ENCODE data around the gene SMURF2.
A peak's percentile ranks its signal among the peaks of the same experiment; 100 is the strongest.

The SMURF2 gene

GRCh38 chr17:64504769-64505339 lies 157.3 kb downstream of the SMURF2 start:
- peak in 1 of 56 donors; percentile 29 for DNase-seq

GRCh38 chr17:64503821-64504768 lies 158.0 kb downstream of the SMURF2 start:
- DNase-seq, result no peak

DNA sequence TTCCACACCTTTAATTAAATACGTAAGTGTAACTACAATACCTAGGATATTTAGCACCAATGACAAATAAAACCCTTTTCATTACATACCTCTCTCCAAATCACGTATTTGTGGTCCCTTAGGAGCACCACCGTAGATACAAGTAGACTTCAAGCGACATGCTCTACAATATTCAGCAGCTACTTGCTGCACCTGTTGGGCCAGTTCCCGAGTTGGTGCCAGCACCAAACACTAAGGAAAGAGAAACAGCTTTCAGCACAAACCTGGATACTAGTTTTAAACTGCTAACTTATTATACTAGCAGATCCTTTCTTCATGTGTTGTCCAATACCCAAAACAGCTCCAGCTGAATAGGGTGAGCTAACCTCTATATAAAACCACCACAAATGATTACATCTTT lies 158.8 kb downstream of the SMURF2 start:
- DNase-seq, result no peak

GRCh38 chr17:64502809-64503208 lies 159.3 kb downstream of the SMURF2 start:
- DNase-seq, result no peak

DNA sequence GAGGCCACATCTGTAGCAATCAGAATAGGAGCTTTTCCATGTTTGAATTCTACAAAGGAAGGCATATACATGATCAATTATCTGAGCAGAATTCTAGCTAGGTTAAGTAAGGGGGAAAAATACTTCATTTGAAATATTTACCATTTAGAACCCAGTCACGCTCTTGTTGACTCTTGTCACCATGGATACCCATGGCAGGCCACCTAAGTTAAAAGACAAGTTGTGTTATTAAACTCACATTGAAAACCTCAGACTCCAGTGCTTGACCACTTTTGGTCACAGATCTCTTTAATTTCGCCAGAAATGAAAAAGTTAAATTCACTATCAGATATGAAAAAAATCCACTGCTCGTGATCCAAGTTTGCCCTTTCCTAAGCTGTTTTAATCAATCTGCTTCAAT lies 160.1 kb downstream of the SMURF2 start:
- DNase-seq, result no peak

DNA sequence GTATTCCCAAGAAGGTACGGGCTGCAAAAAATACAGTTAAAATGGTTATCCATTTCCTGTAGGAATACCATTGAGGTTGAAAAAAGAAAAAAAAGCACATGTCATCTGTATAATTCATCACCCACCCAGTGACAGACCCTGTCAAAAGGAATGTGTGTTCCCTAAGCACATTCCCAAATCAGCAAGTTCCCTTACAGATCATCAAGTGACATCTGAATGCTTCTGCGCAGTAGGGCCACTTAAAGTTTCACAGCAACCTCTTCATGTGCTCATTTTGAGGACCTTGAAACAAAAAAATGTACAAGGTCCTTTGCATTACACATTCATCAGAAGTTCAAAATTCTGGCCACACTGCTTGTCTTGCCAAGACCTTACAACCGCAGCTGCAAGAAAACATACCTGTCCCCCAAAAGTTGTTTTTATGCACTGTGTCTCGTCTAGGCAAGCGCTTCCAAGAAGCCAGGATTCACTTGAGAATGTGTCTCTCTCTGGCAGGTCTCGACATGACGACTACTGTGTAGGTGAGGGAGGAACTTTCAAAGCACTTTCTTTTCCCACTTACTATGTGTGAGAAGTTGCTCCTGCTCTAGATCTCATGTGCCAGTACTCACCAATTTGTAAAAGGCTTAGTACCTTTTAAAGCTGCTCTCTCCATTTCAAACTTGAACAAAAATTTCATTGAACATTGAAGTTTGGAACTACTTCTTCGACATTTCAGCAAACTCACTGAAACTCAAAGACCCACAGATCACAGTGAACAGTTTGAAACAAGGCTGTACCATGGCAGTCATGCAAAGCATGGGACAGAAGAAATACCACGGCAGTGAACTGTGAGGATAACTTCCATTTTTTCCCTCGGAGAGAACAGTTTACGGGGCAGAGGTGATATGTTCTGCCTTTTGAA lies 161.0 kb downstream of the SMURF2 start:
- no peak for DNase-seq

DNA sequence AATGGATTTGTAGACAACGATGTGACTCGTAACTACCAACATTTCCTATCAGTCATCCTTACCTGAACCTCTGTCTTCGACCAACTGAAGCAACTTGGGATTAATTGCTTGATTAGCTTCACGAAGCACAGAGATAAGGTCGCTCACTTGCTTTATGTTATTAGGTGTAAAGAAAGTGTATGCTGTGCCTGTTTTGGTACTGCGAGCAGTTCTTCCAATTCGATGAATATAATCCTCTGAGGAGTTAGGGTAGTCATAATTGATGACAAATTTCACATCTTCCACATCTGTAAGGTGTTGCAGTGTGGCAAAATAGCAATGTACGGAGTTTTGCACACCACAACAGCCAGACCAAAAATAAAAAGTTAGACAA lies 161.6 kb downstream of the SMURF2 start:
- no peak for DNase-seq

- no peak for DNase-seq
Measured at GRCh38 chr17:64499805-64500486, 162.2 kb downstream of the SMURF2 start.

- DNase-seq, result no peak
Measured at GRCh38 chr17:64498308-64499203, 163.6 kb downstream of the SMURF2 start.

DNA sequence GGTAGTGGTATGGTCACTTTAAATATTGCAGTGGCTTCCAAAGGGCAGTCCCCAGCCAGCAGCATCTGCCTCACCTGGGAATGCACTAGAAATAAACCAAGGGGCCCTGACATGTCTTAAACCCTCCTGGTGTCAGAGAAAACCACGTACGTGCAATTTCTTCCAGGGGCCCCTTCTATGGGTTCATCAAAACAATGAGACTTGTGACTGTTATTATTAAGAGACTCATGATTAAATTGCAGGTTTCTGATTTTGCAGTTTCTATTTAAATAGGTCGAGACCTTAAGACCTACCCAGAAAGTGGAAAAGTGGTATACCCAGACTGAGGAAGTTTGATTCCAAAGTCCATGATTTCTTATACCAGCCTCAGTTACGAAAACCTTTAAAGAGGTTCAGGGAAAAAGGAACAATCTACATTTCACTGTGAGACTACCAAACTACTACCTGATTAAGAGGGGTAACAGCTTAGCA lies 164.5 kb downstream of the SMURF2 start:
- no peak for DNase-seq

DNA sequence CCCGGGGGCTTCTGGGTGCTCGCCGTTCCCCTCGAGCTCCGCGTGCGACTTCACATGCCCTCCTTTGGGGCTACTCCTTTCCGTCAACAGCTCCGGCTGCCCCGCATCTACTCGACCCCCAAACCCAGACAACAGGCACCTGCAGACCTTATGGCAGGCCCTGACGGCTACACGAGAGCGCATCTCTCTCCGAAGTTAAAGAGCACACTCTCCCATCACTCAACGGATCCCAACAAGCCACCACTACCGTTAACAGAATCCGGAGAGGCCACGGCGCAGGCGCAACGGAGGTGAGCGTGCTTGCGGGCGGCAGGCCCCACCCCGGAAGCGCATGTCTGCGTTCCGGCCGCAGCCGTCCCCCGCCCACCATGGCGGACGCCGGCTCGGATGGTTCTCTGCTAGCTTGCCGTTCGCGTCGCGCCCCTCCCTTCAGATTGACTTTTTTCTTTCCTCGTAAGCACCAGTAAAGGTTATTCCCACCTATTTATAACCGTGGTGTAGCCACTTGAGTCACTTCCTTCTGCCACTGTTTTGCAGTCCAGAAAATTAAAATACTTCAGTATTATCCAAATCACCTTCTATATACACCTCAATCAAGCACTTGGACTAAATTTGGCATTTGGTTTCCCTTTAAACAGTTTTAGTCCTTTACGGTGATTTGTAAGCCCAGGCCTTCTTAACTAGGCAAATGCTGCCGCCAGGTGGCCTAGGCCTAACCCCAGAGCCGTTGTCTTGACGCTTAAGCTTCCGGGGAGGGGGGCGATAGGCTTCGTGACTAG lies 165.1 kb downstream of the SMURF2 start, which contains the start of gene POLG2:
TSS of gene POLG2 (minus strand) at position 269 of the 779 bp plus-strand sequence. CDS start at position 183, 86 bp downstream.
- peak; percentile 15 to 92 (median 80) for DNase-seq

DNA sequence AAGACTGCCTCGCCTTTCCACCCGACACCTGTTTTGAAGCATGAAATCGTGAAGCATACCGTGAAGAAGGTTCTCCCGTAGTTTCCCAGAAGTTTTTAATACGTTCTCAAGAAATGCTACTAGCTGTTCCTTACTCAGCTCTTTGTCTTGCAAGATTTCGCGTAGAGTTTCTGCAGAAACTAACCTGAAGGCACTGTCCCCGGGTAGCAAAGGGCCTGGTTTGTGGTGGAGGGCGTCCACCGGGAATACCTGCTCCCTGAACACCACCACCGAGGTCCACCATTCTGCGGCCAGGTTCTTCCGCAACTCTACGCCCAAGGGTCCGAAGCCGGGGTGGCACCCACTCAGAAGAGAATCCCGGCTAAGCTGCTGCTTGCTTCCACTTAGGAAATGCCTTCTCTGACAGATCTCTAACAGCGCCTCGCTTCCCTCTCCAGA lies 165.7 kb downstream of the SMURF2 start:
- peak in 3 of 56 donors; percentile 23 to 33 (median 31) for DNase-seq
